GM18526 (cell line): Measurements from ENCODE around the gene WDR59.

ENCODE experiments used
- POLR2A ChIP-seq: IDR thresholded peaks from 3 replicates; pipeline ENCODE4 v1.6.1; 2011; ENCODE audit not compliant: insufficient read length; ENCODE audit errors: extremely low read depth

WDR59 gene

DNA sequence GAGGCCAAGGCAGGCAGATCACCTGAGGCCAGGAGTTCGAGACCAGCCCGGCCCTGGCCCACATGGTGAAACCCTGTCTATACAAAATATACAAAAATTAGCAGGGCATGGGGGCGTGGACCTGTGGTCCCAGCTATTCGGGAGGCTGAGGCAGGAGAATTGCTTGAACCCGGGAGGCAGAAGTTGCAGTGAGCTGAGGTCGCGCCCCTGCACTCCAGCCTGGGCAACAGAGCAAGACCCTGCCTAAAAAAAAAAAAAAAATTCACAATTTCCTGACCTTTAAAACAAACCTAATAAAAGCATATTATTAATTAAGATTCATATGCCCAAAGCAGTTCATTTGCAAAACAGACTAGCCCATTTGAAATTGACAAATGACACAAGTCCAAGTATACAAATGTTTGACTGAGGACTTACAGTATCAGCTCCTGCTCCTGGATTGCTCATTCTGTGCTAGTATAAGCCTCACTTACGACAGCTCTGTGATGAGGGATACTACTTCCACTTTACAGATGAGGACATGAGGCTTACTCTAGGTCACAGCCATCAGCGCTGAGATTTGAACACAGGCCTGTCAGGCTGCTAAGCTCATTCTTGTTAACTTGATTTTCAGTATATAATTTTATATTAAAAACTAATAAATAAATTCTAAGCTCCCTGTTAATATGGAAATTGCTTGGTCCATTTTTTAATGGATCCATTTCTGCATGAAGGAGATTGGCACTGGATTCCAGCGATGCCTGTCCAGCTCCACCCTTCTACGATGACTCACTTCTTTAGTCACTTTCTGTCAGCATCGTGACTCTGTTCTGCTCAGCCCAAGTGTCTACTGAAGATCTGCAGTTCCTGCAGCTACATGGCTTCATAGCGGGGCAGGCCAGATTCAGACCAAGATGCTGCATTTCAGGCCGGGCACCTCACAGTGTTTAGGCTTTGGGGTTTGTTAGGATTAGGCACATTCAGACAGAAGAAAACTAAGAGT, 88.2 kb downstream of the WDR59 start:
- TF ChIP-seq POLR2A = no peak

DNA sequence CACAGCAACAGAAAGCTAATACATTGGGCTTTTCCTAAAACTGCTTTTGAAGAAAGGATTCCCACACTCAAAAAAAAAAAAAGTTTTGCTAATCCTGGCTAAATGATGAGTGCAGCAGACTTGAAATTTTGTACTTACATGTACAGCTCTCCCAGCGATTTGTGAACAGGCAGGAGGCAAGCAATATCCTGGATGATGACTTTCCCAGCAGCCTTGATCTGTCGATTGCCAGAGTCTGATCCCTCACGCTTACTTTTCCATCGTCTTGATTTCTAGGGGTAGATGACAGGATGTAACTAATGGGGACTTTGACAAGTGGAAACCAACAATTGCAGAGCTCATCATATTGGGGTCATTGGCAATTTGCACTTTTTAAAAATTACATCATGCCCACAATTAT, 91.4 kb downstream of the WDR59 start:
- TF ChIP-seq POLR2A = no peak

DNA sequence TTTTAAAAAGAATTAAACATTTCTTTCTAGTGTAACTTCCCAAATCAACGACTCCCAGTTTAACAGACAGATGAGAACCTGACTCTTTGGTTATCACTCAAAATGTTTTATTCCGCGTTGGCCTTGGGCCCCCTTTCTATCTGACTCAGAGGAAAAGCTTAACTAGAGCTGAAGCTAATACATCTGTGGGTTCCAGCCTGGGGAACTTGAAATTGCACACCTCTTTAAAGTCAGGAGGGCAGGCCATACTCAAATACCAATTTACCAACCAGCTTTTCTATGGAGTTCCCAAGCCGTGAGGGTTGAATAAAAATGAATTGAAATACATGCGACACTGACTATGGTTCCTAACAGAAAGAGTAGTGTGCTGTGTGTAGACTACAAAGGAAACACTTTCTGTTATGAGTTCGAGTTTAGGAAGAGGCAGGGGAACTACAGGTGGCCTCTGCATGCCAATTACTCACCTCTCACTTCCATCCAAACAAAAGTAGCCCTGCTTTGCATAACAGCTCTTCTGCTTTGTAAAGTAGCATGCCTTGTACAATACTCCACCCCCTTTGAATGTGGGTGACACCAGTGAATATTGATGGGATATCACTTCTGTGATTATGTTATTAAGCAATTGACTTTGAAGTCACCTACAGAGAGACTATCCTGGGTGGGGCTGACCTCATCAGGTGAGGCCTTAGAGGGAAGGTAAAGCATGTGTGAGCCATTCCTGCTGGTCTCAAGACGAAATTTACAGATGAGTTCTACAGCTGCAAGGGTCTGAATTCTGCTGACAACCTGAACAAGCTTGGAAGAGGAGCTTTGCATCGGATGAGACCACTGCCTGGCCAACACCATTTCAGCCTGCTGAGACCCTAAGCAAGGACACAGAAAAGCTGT, 92.1 kb downstream of the WDR59 start:
- no peak for TF ChIP-seq POLR2A

DNA sequence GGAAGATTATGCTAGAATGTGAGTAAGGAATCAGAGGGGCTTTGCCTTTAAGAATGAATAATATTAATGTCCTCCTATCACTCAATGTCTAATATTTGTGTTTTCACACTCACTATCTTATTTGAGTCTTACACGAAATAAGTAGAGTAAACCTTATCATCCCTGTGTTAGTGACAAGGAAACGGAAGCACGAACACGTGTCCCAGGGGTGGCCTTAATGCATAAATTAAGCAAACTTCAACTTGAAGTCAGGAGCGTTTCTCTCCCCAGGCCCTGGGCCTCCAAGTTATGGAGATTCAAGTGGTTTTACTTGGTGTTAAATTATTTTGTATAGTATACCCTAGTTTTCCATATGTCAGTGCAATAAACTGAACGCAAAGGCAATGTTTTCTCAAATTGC, 96.0 kb downstream of the WDR59 start:
- TF ChIP-seq POLR2A = no peak

DNA sequence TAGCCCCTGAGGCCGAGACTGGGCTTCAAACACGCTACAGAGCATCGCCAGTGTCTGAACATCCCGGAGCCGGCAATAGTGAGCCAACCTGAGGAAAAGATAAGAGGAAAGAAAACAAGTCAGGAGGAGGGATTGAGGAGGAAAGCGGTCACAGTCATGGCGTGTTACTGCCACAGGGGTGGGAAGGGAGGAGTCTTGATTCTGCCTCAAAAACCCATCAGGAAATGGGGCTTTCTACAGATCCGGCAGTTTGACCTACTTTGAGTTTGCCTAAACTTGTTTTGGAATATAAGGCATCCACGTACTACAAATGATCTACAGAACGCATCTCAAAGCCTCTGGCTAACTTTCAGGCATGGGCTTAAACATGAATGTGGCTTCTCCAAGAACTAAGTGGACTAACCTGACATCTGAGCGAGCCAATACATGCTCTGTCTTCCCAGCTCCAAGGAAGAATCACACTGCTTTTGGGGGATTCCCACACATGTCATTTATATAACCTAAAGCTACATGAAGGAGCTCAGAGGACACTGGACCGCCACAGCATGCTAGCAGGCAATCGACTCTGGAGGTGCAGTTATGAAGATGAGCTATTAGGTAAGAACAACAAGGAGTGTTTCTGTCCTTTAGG, 96.6 kb downstream of the WDR59 start:
- no peak for TF ChIP-seq POLR2A

DNA sequence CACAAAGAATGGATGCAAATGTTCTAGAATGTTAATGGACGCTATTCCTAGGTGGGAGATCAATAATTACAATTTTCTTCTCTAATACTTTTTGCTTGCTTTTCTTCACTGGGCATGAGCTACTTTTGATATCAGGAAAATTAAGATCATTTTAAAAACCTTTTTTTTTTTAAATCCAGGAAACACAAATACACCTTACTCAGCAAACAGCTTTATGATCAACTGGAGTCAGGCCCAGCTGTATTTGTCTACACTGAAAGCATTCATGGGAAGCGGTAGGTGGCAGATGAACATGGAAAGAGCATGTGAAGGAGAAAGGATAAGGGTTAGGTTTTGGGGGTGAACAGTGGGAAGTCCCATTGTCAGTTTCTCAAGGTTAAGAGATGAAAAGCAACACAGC, 97.8 kb downstream of the WDR59 start:
- TF ChIP-seq POLR2A = no peak

DNA sequence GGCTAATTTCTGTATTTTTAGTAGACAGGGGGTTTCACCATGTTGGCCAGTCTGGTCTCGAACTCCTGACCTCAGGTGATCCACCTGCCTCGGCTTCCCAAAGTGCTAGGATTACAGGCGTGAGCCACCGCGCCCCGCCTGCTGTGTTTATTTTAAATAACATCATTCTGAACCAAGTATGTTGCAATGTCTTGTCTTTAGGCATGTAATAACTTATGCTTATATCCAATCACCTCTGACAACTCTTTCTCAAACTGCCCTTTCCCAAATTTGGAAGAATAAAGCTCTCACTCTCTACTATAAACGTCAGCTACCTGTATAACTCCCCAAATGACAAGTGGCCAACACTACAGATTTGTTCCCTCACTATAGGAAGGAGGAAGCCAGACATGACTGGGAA, 107.2 kb downstream of the WDR59 start:
- TF ChIP-seq POLR2A = no peak

DNA sequence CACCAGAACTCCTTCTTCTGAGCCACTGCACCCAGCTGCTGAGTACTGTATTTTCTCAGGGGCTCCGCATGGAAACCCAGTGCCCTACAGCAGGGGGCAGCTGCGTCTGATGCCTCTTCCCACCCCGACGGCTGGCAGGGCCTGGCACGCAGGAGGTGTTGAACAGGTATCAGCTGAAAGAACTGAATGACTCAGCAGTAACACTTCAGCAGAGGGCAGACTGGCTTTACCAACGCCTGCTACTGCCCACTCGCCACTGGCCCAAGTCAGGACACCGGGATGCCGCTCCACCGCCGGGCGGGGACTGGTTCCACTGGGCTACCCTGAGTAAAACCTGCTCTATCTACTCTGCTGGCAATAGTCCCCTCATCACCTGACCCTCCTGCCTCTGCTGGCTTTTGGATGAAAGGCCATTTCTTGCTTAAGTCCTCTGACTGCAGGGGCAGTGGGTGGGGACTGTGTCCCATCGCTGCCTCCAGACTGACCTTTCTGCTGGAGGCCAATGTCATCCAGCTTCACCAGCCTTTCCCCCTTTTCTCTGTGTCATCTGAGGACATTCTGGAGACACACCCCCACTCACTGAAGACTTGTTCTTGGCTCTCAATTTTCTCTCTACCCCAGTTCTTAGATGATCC, 109.9 kb downstream of the WDR59 start:
- no peak for TF ChIP-seq POLR2A

DNA sequence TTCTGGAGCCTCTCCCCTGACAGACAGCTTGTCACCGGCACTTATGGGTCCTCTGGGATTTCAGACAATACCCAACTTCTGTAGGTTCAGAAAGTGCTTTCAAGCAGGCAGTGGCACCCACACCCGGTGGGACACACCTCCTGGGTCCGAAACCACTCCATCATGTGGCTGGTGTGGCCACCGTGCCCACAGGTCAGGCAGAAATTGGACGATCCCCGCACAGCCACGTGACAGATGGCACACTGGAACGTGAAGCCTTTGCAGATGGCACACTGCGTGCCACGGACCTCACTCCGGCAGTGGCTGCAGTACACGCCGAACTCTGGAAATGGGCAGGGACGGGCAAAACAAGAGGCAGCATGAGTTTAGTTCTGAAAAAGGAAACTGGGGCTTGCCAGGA, 110.8 kb downstream of the WDR59 start:
- no peak for TF ChIP-seq POLR2A

DNA sequence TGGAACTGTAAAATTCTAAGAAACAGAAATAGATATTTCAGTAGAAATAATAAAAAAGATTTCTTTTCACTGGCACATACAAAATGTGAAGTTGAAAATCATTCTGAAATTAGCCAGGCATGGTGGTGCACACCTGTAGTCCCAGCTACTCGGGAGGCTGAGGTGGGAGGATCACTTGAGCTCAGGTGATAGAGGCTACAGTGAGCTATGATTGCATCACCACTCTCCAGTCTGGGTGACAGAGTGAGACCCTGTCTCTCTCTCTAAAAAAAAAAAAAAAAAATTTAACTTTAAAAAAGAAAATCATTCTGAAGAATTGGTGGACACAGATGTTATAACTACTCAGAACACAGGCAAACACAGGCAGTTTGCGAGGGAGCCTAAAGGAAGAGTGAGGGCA, 112.6 kb downstream of the WDR59 start:
- TF ChIP-seq POLR2A = no peak

DNA sequence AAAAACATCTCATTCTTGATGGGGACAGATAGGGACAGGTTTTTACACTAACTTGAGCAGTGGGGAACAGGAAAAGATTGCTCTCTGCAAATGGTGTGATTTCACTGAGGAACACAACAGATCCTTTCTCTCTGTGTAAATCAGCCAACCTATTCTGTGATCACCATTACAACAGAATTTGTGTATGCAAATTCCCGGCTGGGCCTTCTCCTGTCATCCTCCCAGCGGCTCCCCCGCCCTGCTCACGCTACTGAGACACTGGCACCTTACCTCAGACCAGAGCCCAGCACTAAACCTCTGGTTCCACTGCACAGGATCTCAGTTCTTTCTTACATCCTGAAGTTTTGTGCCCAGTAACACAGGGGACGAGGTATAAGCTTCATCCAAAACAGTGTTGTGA, 113.3 kb downstream of the WDR59 start:
- TF ChIP-seq POLR2A = no peak

DNA sequence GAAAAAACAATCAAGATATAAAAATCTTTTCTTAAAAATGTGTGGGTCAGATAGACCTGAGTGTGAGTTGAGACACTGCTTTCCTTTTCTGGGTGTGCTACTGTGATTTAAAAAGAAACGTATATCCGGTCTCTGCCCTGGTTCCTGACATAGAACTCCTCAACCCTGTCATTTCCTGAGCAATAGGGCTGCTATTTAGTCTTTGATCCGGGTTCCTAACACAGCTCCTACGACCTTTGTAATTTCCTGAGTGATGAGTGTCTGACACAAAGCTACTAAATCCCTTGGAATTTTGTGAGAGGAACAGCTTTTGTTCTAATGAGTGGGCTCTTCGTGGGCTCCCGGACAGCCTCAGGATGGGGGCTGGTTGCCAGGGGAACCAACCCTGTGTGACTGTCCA, 116.4 kb downstream of the WDR59 start:
- no peak for TF ChIP-seq POLR2A

DNA sequence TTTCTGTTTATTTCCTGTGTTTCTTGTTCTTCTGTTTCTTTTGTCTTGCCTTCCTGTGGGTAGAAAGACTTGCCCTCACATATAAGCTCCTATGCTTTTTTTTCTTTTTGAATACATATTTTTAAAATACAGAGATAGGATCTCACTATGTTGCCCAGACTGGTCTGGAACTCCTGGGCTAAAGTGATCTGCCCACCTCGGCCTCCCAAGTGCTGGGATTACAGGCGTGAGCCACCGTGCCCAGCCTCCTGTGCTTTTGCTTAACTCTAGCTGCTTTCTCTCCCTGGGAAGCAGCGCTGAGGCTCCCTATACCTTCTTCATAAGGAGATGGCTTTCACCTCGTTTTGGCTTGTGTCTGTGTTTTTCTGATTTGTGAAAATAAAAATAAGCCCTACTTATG, 116.9 kb downstream of the WDR59 start:
- TF ChIP-seq POLR2A = no peak

DNA sequence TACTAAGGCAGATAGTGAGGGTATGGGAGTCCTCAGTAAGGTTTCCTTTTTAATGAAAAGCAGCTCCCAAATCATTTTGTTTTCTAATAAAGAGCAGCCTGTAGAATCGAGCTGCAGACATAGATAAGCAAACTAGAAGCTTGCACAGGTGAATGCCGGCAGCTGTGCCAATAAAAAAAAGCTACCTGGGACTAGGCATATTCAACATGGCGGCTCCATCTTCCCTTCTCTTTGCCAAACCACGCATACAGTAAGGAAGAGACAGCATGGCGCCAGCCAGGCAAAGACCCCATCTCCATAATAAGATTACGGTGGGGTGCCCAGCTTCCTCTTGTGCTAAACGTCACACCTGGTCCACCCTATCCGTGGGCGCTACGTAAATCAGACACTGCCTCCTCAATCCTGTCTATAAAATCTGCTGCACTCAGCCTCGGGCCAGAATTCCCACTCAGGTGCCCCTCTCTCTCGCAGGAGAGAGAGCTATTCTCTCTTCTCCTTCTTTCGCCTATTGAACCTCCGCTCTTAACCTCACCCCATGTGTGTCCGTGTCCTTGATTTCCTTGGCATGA, 117.6 kb downstream of the WDR59 start:
- no peak for TF ChIP-seq POLR2A
